KBM-7 (cell line): ENCODE measurements around the gene TRMU.

Source experiments
- DNase-seq: peaks from one replicate; pipeline ENCODE4 v3.0.0-alpha.2; 2015
- in situ Hi-C: fragments of 300-500 bp; cut with MboI; formaldehyde crosslinking; loops from 2 replicates; pipeline ENCODE4 v1.14.3; 2020; ENCODE audit warnings: low sequenced_read_pairs, low pct_unique_long_range_greater_than_20kb, mixed read lengths

TRMU gene

GRCh38 chr22:46364341-46365165 lies 29.0 kb downstream of the TRMU start:
- in situ Hi-C loops, result no loop called here
- no peak for DNase-seq

GRCh38 chr22:46365166-46365624 lies 29.7 kb downstream of the TRMU start:
- DNase-seq, result no peak
- in situ Hi-C loops, result no loop called here

- DNase-seq, result no peak
- in situ Hi-C loops, result no loop called here
These were observed 30.8 kb downstream of the TRMU start for GRCh38 chr22:46366327-46366731.

- DNase-seq, result no peak
- in situ Hi-C loops, result no loop called here
These were observed 31.5 kb downstream of the TRMU start for GRCh38 chr22:46366801-46367706.

- in situ Hi-C loops, result no loop called here
- DNase-seq, result peak; percentile 67
These were observed 32.2 kb downstream of the TRMU start for GRCh38 chr22:46367707-46368191.

GRCh38 chr22:46368422-46368821 lies 32.9 kb downstream of the TRMU start:
- no peak for DNase-seq
- in situ Hi-C loops, result no loop called here

- no peak for DNase-seq
- in situ Hi-C loops, result no loop called here
These were observed 33.6 kb downstream of the TRMU start for GRCh38 chr22:46368871-46369715.

GRCh38 chr22:46369716-46370583 lies 34.4 kb downstream of the TRMU start:
- DNase-seq, result no peak
- in situ Hi-C loops, result no loop called here

GRCh38 chr22:46370584-46371291 lies 35.2 kb downstream of the TRMU start:
- in situ Hi-C loops, result no loop called here
- no peak for DNase-seq

GRCh38 chr22:46371623-46372226 lies 36.2 kb downstream of the TRMU start:
- in situ Hi-C loops, result no loop called here
- no peak for DNase-seq

GRCh38 chr22:46372686-46373085 lies 37.2 kb downstream of the TRMU start:
- in situ Hi-C loops, result no loop called here
- DNase-seq, result no peak

- in situ Hi-C loops, result no loop called here
These were observed 37.6 kb downstream of the TRMU start for GRCh38 chr22:46373159-46373558.

GRCh38 chr22:46373921-46374662 lies 38.6 kb downstream of the TRMU start:
- in situ Hi-C loops, result no loop called here
- DNase-seq, result peak; percentile 89

More at GRCh38 chr22:46373159-46373558, 37.6 kb downstream of the TRMU start:
- no peak for DNase-seq

GRCh38 chr22:46374663-46375474 lies 39.4 kb downstream of the TRMU start:
- in situ Hi-C loops, result no loop called here
- no peak for DNase-seq

- in situ Hi-C loops, result no loop called here
- no peak for DNase-seq
These were observed 40.6 kb downstream of the TRMU start for GRCh38 chr22:46376111-46376510.
